ENCODE data around the gene HS3ST4.
"Not testable (repeated sequence)": the region's sequence is repeated elsewhere in the genome, so short reads cannot be mapped to it uniquely, and the experiment has no call there.

The HS3ST4 gene

GRCh38 chr16:25734430-25735385 is 42.9 kb downstream of the HS3ST4 start:
- no peak for DNase-seq (ENCODE audit: low read depth)

- no peak for DNase-seq (ENCODE audit: low read depth)
Observed at GRCh38 chr16:25735645-25736044, 43.9 kb downstream of the HS3ST4 start.

DNA sequence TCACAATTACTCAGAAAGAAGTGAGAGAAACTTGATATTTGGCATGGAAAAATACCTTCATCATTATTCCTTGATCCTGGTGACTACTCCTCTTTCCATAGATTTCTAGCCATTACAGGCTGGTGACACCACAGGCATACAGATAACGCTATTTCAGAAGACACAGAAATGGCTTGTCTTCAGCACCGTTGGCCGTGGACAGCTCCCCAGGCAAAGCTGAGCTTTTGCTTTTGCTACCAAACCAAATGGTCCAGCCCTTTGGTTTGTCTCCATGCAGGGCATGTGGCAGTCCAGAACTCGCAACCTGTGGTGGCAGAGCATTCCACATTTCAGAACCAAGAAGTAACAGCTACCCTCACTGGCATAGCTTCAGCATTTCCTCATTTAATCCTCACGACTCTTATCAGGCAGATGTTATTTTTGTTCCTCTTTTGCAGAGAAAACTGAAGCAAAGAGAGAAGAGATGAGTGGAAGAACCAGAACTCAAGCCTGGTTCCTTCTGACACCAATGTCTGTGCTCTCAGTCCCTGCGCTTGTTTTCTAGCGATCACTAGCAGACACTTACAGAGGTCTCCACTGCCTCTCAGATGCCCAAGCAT is 55.5 kb downstream of the HS3ST4 start:
- DNase-seq (ENCODE audit: low read depth), result no peak

DNA sequence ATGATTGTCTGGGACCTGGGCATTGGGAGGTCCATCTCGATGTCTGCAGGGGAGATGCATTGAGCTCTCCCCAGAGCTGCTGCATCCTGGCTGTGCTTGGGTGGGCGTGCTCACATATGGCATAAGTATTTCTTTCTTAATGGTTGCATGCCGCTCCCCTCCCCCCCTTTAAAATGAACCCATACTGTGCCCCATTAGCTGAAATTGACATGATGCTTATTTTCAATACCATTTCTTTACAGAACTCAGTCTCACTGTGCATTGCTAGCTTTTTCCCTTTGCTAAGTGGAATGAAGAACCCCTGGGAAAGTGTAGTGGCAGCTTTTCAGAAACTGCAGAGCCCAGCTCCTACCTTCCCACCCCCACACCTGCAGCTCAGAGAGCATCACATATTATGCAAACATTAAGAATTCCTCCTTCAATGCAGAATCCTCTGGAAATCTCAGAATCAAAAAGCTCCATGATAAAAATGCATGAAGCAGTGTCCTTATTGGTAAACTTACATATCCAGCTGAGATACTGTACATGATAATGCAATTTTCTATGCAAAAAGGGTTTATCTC is 56.4 kb downstream of the HS3ST4 start:
- no peak for DNase-seq (ENCODE audit: low read depth)

GRCh38 chr16:25750488-25751216 is 58.9 kb downstream of the HS3ST4 start:
- no peak for DNase-seq (ENCODE audit: low read depth)

GRCh38 chr16:25751230-25751835 is 59.6 kb downstream of the HS3ST4 start:
- DNase-seq (ENCODE audit: low read depth), result no peak

GRCh38 chr16:25764466-25764865 is 72.7 kb downstream of the HS3ST4 start:
- no peak for DNase-seq (ENCODE audit: low read depth)

- DNase-seq (ENCODE audit: low read depth), result no peak
Observed at GRCh38 chr16:25771216-25771615, 79.5 kb downstream of the HS3ST4 start.

GRCh38 chr16:25771812-25772568 is 80.2 kb downstream of the HS3ST4 start:
- no peak for DNase-seq (ENCODE audit: low read depth)

DNA sequence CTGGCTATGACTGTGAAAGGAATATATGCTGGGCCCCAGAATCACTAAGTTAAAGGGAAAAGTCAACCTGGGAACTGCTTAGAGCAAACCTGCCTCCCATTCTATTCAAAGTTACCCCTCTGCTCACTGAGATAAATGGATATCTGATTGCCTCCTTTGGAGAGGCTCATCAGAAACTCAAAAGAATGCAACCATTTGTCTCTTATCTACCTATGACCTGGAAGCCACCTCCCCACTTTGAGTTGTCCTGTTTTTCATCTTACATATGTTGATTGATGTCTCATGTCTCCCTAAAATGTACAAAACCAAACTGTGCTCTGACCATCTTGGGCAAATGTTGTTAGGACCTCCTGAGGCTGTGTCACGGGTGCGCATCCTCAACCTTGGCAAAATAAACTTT is 84.5 kb downstream of the HS3ST4 start:
- DNase-seq (ENCODE audit: low read depth), result not testable (repeated sequence)

DNA sequence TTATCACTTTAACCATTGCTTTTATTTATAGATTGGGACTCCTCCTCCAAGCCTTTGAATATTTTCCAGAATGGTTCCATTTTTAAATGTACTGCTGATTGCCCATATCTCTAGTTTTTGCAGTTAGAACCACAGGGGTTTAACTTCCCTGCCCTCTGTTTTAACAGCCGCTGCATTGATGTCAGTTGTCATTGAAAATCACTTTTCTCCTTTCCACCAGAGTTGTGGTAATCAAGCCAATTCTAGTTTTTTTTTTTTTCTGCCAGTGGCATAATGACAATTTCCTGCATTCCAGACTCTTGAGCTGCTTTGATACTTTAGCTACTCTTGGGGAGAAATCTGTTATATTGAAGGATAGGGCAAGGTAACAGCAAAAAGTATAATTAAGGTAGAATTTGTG is 91.5 kb downstream of the HS3ST4 start:
- DNase-seq (ENCODE audit: low read depth), result no peak

GRCh38 chr16:25785361-25785760 is 93.6 kb downstream of the HS3ST4 start:
- DNase-seq (ENCODE audit: low read depth), result no peak

- no peak for DNase-seq (ENCODE audit: low read depth)
Observed at GRCh38 chr16:25786748-25787147, 95.0 kb downstream of the HS3ST4 start.

DNA sequence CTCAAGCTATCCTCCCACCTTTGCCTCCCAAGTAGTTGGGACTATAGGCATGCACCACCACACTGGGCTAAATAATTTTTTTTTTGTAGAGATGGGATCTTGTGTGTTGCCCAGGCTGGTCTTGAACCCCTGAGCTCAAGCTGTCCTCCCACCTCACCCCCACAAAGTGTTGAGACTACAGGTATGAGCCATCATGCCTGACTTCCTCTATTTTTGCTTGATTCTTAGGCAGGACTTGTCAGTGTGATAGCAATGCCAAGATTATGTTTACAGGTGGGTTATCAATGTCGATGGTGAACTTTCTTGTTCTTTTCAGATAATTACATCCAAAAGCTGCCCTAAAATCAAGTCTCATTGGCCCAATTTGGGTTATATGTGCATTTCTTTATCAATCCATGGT is 96.9 kb downstream of the HS3ST4 start:
- no peak for DNase-seq (ENCODE audit: low read depth)

GRCh38 chr16:25796239-25796638 is 104.5 kb downstream of the HS3ST4 start:
- DNase-seq (ENCODE audit: low read depth), result no peak

DNA sequence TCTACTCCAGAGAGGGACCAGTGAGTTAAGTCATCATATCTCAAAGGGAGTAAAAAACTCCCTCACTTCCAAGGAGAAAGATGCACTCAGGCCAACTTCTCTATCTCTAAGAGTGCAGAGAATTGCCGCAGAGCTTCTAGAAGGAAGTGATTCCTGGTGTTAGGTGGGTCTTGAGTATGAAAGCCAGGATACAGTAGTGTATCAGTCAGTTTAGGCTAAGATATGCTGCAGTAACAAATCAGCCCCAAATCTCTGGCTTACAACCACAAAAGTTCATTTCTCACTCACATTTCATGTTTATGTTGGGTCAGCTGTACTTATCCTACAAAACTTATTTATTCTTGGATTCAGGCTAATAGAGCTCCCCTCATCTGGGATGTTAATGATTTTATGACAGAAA is 106.3 kb downstream of the HS3ST4 start:
- DNase-seq (ENCODE audit: low read depth), result no peak

DNA sequence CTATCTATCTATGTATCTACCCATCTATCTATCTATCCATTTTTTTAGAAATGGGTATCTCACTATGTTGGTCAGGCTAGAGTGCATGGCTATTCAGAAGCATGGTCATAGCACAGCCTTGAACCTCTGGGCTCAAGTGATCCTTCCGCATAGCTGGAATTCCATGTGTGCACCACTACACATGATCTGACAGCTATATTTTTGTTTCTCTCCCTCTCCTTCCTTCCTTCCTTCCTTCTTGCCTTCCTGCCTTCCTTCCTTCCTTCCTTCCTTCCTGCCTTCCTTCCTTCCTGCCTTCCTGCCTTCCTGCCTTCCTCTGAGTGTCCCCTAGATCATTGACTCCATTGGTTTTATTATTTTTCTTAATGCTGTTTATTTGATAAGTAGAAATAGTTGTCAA is 108.1 kb downstream of the HS3ST4 start:
- DNase-seq (ENCODE audit: low read depth), result no peak

DNA sequence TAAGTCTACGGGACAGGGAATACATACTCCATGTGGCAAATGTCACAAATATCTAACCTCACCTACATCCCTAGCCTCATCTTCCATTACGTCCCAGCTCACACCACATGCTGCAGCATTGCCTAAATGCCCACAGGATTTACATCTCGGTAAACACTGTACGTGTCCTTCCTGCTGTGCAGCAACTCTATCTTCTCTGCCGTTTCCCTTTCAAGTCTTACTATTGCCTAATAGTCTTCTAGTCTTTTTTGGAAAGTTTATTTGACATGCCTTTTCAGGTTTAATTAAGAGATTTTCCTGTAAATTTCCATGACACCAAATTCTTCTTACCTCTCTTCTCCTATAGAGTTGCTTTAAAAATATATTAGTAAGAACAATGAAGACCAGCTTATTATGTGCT is 120.5 kb downstream of the HS3ST4 start:
- no peak for DNase-seq (ENCODE audit: low read depth)

DNA sequence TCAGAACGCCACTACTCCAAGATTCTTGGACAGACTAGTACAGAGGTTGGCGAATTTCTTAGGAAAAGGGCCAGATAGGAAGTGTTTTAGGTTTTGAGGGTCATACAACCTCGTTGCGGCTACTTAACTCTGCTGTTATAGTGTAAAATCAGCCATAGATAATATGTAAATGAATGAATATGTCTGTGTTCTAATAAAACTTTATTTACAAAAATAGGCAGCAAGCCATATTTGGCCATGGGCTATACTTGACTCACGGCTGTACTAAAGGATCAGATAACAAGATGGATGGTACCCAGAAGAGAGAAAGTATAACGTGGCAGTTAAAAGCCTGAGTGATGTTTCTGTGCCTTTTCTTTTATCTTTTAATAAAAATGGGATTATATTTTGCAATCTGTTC is 125.5 kb downstream of the HS3ST4 start:
- DNase-seq (ENCODE audit: low read depth), result no peak

DNA sequence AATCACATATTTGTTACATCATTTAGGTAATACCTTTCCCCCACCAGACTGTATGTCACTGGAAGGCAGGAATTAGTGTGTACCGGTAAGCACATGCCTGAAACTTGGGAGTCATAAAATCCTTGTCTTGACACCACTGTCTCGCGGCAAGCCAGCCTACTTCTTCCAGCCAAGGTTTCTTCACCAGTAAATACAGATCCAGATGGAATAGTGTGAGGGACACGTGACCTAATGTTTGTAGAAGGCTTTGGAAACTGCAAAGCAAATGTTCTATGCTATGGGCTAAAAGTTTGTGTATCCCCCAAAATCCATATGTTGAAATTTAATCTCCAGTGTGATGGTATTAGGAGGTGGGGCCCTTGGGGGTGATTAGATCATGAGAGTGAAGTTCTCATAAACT is 126.1 kb downstream of the HS3ST4 start:
- no peak for DNase-seq (ENCODE audit: low read depth)

DNA sequence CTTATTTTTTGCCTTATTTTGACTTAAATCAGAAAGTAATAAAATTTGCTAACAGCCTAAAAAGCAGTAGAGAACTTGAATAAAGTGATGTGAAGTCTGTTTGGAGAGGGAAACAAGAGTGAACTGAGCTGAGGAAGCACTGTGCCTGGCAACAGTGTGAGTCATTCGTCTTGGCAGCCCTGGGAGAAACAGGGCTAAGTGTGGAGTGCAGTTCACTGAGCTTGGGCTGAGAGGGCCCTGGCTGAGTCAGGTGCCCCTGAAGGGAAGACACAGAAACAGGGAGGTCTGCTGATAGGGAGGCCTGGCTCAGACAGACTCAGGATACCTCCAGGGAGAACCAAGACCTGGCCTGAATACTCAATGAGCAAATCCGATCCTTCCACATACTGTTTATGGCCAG is 132.1 kb downstream of the HS3ST4 start:
- DNase-seq (ENCODE audit: low read depth), result no peak

Data from activated T-cell treated with anti-CD3 and anti-CD28 coated beads for 24 hours (primary cell).